Retina (tissue), 1 donor: ENCODE measurements around the gene PABPC1L2A.
"Not testable (repeated sequence)": the region's sequence is repeated elsewhere in the genome, so short reads cannot be mapped to it uniquely, and the experiment has no call there.

ENCODE experiments used
- DNase-seq: peaks from one replicate; pipeline ENCODE4 v3.0.0-alpha.2; 2016

The PABPC1L2A gene

DNA sequence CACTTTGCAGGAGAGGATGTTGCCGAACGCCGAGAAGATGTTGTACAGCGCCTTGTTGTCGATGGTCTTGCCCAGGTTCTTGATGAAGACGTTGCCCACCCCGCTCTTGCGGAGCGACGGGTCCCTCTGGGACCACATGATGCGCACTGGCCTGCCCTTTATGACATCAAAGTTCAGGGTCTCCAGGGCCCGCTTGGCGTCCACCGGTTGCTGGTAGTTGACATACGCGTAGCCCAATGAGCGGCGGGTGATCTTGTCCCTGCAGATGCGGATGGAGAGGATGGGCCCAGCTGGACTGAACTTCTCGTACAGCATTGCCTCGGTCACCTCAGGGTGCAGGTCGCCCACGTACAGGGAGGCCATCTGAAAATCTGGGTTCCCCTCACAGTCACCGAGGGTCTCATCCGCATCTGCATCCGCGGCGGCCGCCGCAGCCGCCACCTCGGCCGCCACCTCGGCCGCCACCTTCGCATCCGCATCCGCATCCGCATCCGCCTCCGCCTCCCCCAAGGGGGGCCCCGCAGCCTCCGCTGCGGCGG, at the start of gene PABPC1L2A:
Gene PABPC1L2A (minus strand): TSS at position 489 of the 539 bp plus-strand sequence. CDS start 126 bp downstream, at position 363.
- not testable (repeated sequence) for DNase-seq

- DNase-seq, result peak; percentile 41
These were observed 48.5 kb upstream of the PABPC1L2A start for GRCh38 chrX:73127700-73128241.

- no peak for DNase-seq
These were observed 46.9 kb upstream of the PABPC1L2A start for GRCh38 chrX:73126240-73126639.

DNA sequence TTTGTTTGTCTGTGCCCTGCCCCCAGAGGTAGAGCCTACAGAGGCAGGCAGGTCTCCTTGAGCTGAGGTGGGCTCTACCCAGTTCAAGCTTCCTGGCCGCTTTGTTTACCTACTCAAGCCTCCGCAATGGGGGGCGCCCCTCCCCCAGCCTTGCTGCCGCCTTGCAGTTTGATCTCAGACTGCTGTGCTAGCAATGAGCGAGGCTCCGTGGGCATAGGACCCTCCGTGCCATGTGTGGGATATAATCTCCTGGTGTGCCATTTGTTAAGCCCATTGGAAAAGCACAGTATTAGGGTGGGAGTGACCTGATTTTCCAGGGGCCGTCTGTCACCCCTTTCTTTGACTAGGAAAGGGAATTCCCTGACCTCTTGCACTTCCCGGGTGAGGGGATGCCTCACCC, 20.2 kb upstream of the PABPC1L2A start:
- not testable (repeated sequence) for DNase-seq

DNA sequence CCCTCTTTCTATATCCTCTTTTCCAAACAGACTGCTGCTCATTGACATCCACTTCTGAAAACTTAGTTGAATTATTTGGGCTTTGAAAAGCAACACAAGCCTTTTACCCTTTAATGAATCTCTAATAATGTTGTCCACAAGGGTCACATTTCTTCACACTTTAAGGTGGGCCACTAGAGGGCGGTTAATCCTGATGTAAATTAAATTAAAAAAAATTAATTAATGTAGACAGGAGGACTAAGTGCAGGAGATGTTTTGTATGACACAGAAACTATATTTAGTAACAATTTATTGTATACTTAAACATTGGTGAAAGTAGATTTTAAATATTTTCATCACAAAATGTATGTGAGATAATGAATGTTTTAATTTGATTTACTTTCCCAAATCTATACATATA, 7.5 kb upstream of the PABPC1L2A start:
- not testable (repeated sequence) for DNase-seq

DNA sequence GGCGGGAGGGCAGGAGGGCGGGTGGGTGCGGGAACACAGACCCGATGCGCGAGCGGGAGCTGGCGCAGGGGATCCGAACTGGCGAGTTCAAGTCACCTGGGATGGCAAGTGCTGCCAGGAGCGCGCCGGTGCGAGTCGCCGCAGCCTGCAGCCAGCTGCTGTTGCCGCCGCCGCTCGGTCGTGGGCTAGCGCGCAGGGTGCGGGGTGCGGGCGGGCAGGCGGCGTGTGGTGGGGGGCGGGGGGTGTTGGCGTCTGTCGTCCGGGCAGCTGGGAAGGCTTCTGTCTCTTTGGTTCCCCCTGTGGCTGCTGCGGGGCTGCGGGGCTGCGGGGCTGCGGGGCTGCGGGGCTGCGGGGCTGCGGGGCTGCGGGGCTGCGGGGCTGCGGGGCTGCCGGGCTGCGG, 572 bp upstream of the PABPC1L2A start:
- DNase-seq, result not testable (repeated sequence)

GRCh38 chrX:73078597-73078996, 715 bp downstream of the PABPC1L2A start:
- DNase-seq, result not testable (repeated sequence)

DNA sequence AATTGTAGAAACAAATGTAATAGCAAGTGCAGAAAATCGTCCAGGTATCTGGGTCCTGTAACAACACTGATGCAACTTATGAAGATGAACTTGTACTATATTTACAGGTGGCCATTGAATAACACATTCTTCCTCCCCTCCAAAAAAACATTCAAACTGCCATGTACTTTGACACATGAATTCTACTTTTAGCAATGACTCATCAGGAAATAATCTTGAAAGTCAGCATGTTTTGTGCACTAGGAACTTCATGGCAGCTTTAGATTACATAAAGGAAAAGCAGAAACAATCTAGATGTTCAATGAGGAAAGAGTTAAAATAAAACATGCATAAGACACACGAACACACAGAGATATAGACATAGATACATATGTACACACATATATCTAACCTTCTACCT, 2.5 kb downstream of the PABPC1L2A start:
- DNase-seq, result no peak

- no peak for DNase-seq
These were observed 9.8 kb downstream of the PABPC1L2A start for GRCh38 chrX:73069365-73070035.

DNA sequence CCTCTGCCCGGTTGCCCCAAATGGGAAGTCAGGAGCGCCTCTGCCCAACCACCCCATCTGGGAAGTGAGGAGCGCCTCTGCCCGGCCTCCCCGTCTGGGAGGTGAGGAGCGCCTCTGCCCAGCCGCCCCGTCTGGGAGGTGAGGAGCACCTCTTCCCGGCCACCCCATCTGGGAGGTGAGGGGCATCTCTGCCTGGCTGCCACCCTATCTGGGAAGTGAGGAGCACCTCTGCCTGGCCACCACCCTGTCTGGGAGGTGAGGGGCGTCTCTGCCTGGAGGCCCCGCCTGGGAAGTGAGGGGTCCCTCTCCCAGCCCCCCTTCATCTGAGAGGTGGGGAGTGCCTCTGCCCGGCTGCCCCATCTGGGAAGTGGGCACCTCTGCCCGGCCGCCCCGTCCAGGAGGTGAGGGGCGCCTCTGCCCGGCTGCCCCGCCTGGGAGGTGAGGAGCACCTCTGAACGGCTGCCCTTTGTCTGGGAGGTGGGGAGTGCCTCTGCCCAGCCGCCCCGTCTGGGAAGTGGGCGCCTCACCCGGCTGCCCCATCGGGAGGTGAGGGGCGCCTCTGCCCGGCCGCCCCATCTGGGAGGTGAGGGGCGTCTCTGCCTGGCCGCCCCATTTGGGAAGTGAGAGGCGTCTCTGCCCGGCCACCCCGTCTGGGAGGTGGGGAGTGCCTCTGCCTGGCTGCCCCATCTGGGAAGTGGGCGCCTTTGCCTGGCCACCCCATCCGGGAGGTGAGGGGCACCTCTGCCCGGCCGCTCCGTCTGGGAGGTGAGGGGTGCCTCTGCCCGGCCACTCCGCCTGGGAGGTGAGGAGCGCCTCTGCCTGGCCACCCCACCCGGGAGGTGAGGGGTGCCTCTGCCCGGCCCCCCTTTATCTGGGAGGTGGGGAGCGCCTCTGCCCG, 10.6 kb downstream of the PABPC1L2A start:
- no peak for DNase-seq

DNA sequence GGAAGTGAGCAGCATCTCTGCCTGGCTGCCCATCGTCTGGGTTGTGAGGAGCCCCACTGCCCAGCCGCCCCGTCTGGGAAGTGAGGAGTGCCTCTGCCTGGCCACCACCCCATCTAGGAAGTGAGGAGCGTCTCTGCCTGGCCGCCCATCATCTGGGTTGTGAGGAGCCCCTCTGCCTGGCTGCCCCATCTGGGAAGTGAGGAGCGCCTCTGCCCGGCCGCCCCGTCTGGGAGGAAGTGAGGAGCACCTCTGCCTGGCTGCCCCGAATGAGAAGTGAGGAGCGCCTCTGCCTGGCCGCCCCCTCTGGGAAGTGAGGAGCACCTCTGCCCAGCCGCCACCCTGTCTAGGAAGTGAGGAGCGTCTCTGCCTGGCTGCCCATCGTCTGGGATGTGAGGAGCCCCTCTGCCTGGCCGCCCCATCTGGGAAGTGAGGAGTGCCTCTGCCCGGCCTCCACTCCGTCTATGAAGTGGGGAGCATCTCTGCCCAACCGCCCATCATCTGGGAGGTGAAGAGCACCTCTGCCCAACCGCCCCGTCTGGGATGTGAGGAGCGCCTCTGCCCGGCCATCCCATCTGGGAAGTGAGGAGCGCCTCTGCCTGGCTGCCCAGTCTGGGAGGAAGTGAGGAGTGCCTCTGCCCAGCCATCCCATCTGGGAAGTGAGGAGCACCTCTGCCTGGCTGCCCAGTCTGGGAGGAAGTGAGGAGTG, 11.4 kb downstream of the PABPC1L2A start:
- not testable (repeated sequence) for DNase-seq

DNA sequence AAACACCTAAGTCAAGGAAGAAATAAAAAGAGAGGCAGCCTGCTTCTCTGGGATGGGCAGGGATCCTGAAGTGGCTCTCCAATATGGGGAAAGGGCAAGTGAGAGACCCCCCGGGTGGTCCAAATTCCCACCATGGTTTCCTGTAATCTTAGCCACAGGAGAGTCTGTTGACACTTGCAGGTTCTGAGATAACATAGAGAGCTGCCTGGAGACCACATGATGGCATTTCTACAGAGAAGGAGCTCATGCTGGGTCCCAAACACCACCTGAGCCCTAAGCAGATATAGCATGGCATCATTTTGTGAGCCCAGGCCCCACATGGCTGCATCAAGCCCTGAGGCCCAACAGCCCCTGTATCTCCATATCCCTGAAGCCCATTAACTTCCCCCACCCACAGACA, 50.4 kb downstream of the PABPC1L2A start:
- DNase-seq, result no peak
